ENCODE measurements around the gene SDF2. TPM values are rescaled to one million over a fixed set of nuclear protein-coding genes. Genes with fewer than 3 reads are reported as not detected.

The SDF2 gene
- total RNA-seq, 4 donors from 2014 or later: 26.7 to 45.3 (median 32.4) TPM

- TF ChIP-seq EP300 (IDR thresholded peaks at IDR 0.05) (no peak), POLR2A (IDR thresholded peaks at IDR 0.05) (no peak), CTCF (IDR thresholded peaks at IDR 0.05) (no peak)
- Histone ChIP-seq H3K27me3 (no peaks in the 10 kb centered on the region), H3K4me3 (no peak overlapping the region), H3K27ac (peak overlapping the region in 2 of 4 donors; percentile 64 to 70), H3K9me3 (no peaks in the 10 kb centered on the region), H3K4me1 (peaks cover 0 to 21% (median 5%) of the 10 kb centered on the region in 4 donors), H3K36me3 (peaks cover 6 to 79% (median 33%) of the 10 kb centered on the region in 3 donors)
- WGBS, 2 donors: 42 to 53% methylated on average over 10 of the region's 10 CpGs
- no peak for DNase-seq (ENCODE audit: low spot score in 2 of 2)
These were observed 40.5 kb upstream of the SDF2 start for GRCh38 chr17:28702026-28702751.

- 84 to 86% methylated on average over 10 of the region's 10 CpGs for WGBS, 2 donors
- DNase-seq (ENCODE audit: low spot score in 2 of 2): no peak
- Histone ChIP-seq H3K27me3 (no peaks in the 10 kb centered on the region), H3K9me3 (no peaks in the 10 kb centered on the region), H3K4me1 (peaks cover 0 to 21% (median 5%) of the 10 kb centered on the region in 4 donors), H3K27ac (peak overlapping the region in 1 of 4 donors; percentile 70), H3K4me3 (no peak overlapping the region), H3K36me3 (peaks cover 6 to 91% (median 44%) of the 10 kb centered on the region in 3 donors)
- TF ChIP-seq CTCF (IDR thresholded peaks at IDR 0.05) (no peak), POLR2A (IDR thresholded peaks at IDR 0.05) (no peak), EP300 (IDR thresholded peaks at IDR 0.05) (no peak)
These were observed 39.3 kb upstream of the SDF2 start for GRCh38 chr17:28700830-28701492.

- H3K36me3 ChIP-seq: peaks cover 6 to 98% (median 47%) of the 10 kb centered on the region in 3 donors
- DNase-seq (ENCODE audit: low spot score in 2 of 2): no peak
- no peak overlapping the region for H3K27ac ChIP-seq
- no peaks in the 10 kb centered on the region for H3K9me3 ChIP-seq
- TF ChIP-seq EP300 (IDR thresholded peaks at IDR 0.05): no peak
- TF ChIP-seq CTCF (IDR thresholded peaks at IDR 0.05): no peak
- no peak for TF ChIP-seq POLR2A (IDR thresholded peaks at IDR 0.05)
- H3K27me3 ChIP-seq: no peaks in the 10 kb centered on the region
- WGBS, 2 donors: 84 to 86% methylated on average over 8 of the region's 8 CpGs
- H3K4me3 ChIP-seq: no peak overlapping the region
- H3K4me1 ChIP-seq: peaks cover 0 to 21% (median 5%) of the 10 kb centered on the region in 4 donors
These were observed 38.6 kb upstream of the SDF2 start for GRCh38 chr17:28700278-28700677.

GRCh38 chr17:28698253-28698941 lies 36.7 kb upstream of the SDF2 start:
- TF ChIP-seq POLR2A (IDR thresholded peaks at IDR 0.05) (no peak), EP300 (IDR thresholded peaks at IDR 0.05) (no peak), CTCF (IDR thresholded peaks at IDR 0.05) (no peak)
- Histone ChIP-seq H3K27ac (peak overlapping the region in 1 of 4 donors; percentile 31), H3K4me3 (no peak overlapping the region), H3K27me3 (no peaks in the 10 kb centered on the region), H3K9me3 (no peaks in the 10 kb centered on the region), H3K4me1 (peaks cover 0 to 21% (median 5%) of the 10 kb centered on the region in 4 donors), H3K36me3 (peaks cover 6 to 100% (median 51%) of the 10 kb centered on the region in 3 donors)
- 87 to 93% methylated on average over 6 of the region's 6 CpGs for WGBS, 2 donors
- no peak for DNase-seq (ENCODE audit: low spot score in 2 of 2)
